Stimulated activated CD8-positive, alpha-beta memory T cell treated with anti-CD3 and anti-CD28 coated beads, Interleukin-15, amount 100 ng/mL, for 24 hours (primary cell): ENCODE measurements around the gene GPLD1.

Source experiments
- DNase-seq: peaks from one replicate; pipeline ENCODE4 v3.0.0-alpha.2; 2020; ENCODE audit warnings: low read depth

Gene GPLD1

GRCh38 chr6:24501374-24501773 lies 12.0 kb upstream of the GPLD1 start:
- DNase-seq, result no peak

- no peak for DNase-seq
These were observed 11.3 kb upstream of the GPLD1 start for GRCh38 chr6:24500683-24501082.

GRCh38 chr6:24497254-24497970 lies 8.0 kb upstream of the GPLD1 start:
- no peak for DNase-seq

- peak; percentile 61 for DNase-seq
These were observed 5.7 kb upstream of the GPLD1 start, which contains the start of gene ALDH5A1 for GRCh38 chr6:24494821-24495795. ALDH5A1 (plus strand) TSS chr6:24494969; CDS start chr6:24494997, 28 bp downstream.

- no peak for DNase-seq
These were observed 4.8 kb upstream of the GPLD1 start for GRCh38 chr6:24493945-24494820.

GRCh38 chr6:24492475-24492874 lies 3.1 kb upstream of the GPLD1 start:
- no peak for DNase-seq

GRCh38 chr6:24490948-24491347 lies 1.6 kb upstream of the GPLD1 start:
- DNase-seq, result no peak

- DNase-seq, result no peak
These were observed 503 bp upstream of the GPLD1 start for GRCh38 chr6:24489881-24490280.

- no peak for DNase-seq
These were observed 3.3 kb downstream of the GPLD1 start for GRCh38 chr6:24486065-24486464.

- DNase-seq, result no peak
These were observed 4.6 kb downstream of the GPLD1 start for GRCh38 chr6:24484657-24485323.

- no peak for DNase-seq
These were observed 7.9 kb downstream of the GPLD1 start for GRCh38 chr6:24481449-24481848.

- no peak for DNase-seq
These were observed 8.7 kb downstream of the GPLD1 start for GRCh38 chr6:24480705-24481104.

GRCh38 chr6:24478903-24479302 lies 10.5 kb downstream of the GPLD1 start:
- no peak for DNase-seq

GRCh38 chr6:24477070-24477469 lies 12.3 kb downstream of the GPLD1 start:
- no peak for DNase-seq

GRCh38 chr6:24476631-24477030 lies 12.7 kb downstream of the GPLD1 start:
- DNase-seq, result no peak

GRCh38 chr6:24472181-24472580 lies 17.2 kb downstream of the GPLD1 start:
- no peak for DNase-seq

- no peak for DNase-seq
These were observed 19.6 kb downstream of the GPLD1 start for GRCh38 chr6:24469811-24470210.

- no peak for DNase-seq
These were observed 24.9 kb downstream of the GPLD1 start for GRCh38 chr6:24464253-24465038.

- DNase-seq, result no peak
These were observed 28.4 kb downstream of the GPLD1 start for GRCh38 chr6:24460966-24461365.

GRCh38 chr6:24458941-24459340 lies 30.4 kb downstream of the GPLD1 start:
- no peak for DNase-seq

GRCh38 chr6:24458134-24458533 lies 31.2 kb downstream of the GPLD1 start:
- no peak for DNase-seq
